ENCODE measurements around the gene PNP. TPM values are rescaled to one million over a fixed set of nuclear protein-coding genes. Genes with fewer than 3 reads are reported as not detected.
A peak's percentile ranks its signal among the peaks of the same experiment; 100 is the strongest.

Gene PNP
- total and polyA plus RNA-seq, 2 experiments from 2014 or later: 24.6 to 39.6 TPM

- Histone ChIP-seq H3K27me3 (replicated peaks; ENCODE audit: insufficient read depth) (no peaks in the 10 kb centered on the region), H3K9ac (peak overlapping the region; percentile 95), H3F3A (ENCODE audit: insufficient read depth) (peaks cover 22% of the 10 kb centered on the region), H4K20me1 (ENCODE audit: insufficient read depth) (no peaks in the 10 kb centered on the region), H3K4me2 (ENCODE audit: unreplicated experiment) (peak overlapping the region; percentile 96), H3K9me2 (ENCODE audit: insufficient read depth) (no peaks in the 10 kb centered on the region), H2AFZ (no peak overlapping the region), H3K4me1 (ENCODE audit: insufficient read depth) (peaks cover 28% of the 10 kb centered on the region), H3K4me3 (peak overlapping the region; percentile 88), H3K79me2 (ENCODE audit: insufficient read depth) (peaks cover 76% of the 10 kb centered on the region), H3K9me3 (ENCODE audit: low read depth) (no peaks in the 10 kb centered on the region), H3K27ac (peak overlapping the region; percentile 98), H3K36me3 (ENCODE audit: low read depth) (peaks cover 18% of the 10 kb centered on the region; the same call in 1 of the 2 replicates)
- in situ Hi-C loops (cut with MboI): no loop called here
- TF ChIP-seq EZH2 (IDR thresholded peaks at IDR 0.05; ENCODE audit: insufficient read depth, poor library complexity, severe bottlenecking) (no peak), EZH2phosphoT487 (IDR thresholded peaks at IDR 0.05; ENCODE audit: insufficient read depth, low read depth) (no peak)
- DNase-seq: no peak
- 82 to 85% methylated on average over 13 of the region's 13 CpGs for WGBS, 2 experiments (ENCODE audit: low coverage in 1 of 2, low lambda C conversion rate in 2 of 2, missing lambda C conversion rate in 2 of 2)
Observed at GRCh38 chr14:20456971-20457370, 12.2 kb upstream of the PNP start.

DNA sequence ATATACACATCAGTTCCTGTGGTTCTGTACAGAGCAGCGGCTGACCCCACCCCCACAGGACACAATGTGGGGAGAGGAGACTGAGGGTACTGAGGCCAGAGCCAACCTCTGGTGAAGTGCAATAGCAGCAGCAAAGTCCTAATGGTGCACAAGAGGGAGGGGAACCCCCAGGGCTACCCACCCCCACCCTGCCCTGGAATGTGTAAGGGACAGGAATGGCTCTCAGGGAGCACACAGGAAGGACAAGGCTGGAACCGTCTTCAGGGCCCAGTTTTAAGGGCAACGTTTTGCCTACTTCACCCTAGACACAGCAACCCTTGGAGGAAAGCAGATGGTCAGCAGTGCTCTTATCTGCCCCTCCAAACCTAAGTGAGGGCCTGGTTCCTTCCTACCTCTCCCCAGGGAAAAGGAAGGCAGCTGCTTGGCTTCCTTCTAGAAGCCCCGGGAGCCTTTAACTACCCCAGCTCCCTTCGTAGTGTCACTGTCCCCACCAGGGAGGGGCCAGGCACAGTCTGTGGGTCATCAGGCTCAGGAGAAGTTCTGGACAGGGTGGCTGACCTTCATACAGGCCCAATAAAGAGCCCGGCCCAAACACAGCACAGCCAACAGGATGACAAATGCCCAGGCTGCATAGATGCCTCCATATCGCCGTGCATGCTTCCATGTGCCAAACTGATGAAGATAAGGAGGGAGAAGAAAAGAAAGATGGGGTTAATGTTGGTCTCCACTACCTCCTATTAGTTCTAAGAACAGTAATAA is 11.0 kb upstream of the PNP start:
- Histone ChIP-seq H3K9me2 (ENCODE audit: insufficient read depth) (no peaks in the 10 kb centered on the region), H3K4me2 (ENCODE audit: unreplicated experiment) (no peak overlapping the region), H3K9ac (no peak overlapping the region), H2AFZ (no peak overlapping the region), H3K36me3 (ENCODE audit: low read depth) (peaks cover 18% of the 10 kb centered on the region; the same call in 1 of the 2 replicates), H3K27ac (no peak overlapping the region), H4K20me1 (ENCODE audit: insufficient read depth) (no peaks in the 10 kb centered on the region), H3K79me2 (ENCODE audit: insufficient read depth) (peaks cover 68% of the 10 kb centered on the region), H3F3A (ENCODE audit: insufficient read depth) (peaks cover 28% of the 10 kb centered on the region), H3K4me1 (ENCODE audit: insufficient read depth) (peaks cover 28% of the 10 kb centered on the region), H3K27me3 (replicated peaks; ENCODE audit: insufficient read depth) (no peaks in the 10 kb centered on the region), H3K9me3 (ENCODE audit: low read depth) (no peaks in the 10 kb centered on the region), H3K4me3 (no peak overlapping the region)
- DNase-seq: no peak
- in situ Hi-C loops (cut with MboI): no loop called here
- 57 to 59% methylated on average over 8 of the region's 8 CpGs for WGBS, 2 experiments (ENCODE audit: low coverage in 1 of 2, low lambda C conversion rate in 2 of 2, missing lambda C conversion rate in 2 of 2)
- no peak for TF ChIP-seq EZH2phosphoT487 (IDR thresholded peaks at IDR 0.05; ENCODE audit: insufficient read depth, low read depth)
- no peak for TF ChIP-seq EZH2 (IDR thresholded peaks at IDR 0.05; ENCODE audit: insufficient read depth, poor library complexity, severe bottlenecking)

GRCh38 chr14:20460458-20461224 is 8.6 kb upstream of the PNP start:
- TF ChIP-seq EZH2phosphoT487 (IDR thresholded peaks at IDR 0.05; ENCODE audit: insufficient read depth, low read depth) (no peak), EZH2 (IDR thresholded peaks at IDR 0.05; ENCODE audit: insufficient read depth, poor library complexity, severe bottlenecking) (no peak)
- Histone ChIP-seq H3K27ac (peak overlapping the region; percentile 68), H3K9me2 (ENCODE audit: insufficient read depth) (no peaks in the 10 kb centered on the region), H2AFZ (peak overlapping the region; percentile 43), H3K4me3 (peak overlapping the region; percentile 88), H3K9ac (peak overlapping the region; percentile 90), H4K20me1 (ENCODE audit: insufficient read depth) (no peaks in the 10 kb centered on the region), H3K79me2 (ENCODE audit: insufficient read depth) (peaks cover 54% of the 10 kb centered on the region), H3K27me3 (replicated peaks; ENCODE audit: insufficient read depth) (no peaks in the 10 kb centered on the region), H3K9me3 (ENCODE audit: low read depth) (no peaks in the 10 kb centered on the region), H3F3A (ENCODE audit: insufficient read depth) (peaks cover 28% of the 10 kb centered on the region), H3K4me2 (ENCODE audit: unreplicated experiment) (peak overlapping the region; percentile 85), H3K36me3 (ENCODE audit: low read depth) (peaks cover 18% of the 10 kb centered on the region; the same call in 1 of the 2 replicates), H3K4me1 (ENCODE audit: insufficient read depth) (peaks cover 22% of the 10 kb centered on the region)
- WGBS, 2 experiments (ENCODE audit: low coverage in 1 of 2, low lambda C conversion rate in 2 of 2, missing lambda C conversion rate in 2 of 2): 4% methylated on average over 20 to 31 of the region's 32 CpGs
- in situ Hi-C loops (cut with MboI): no loop called here
- peak; percentile 20 for DNase-seq

GRCh38 chr14:20461225-20462141 is 7.7 kb upstream of the PNP start, which contains the start of gene PIP4P1:
TSS of gene PIP4P1 (minus strand) at chr14:20461434. CDS start at chr14:20461325, 109 bp downstream.
- TF ChIP-seq EZH2phosphoT487 (IDR thresholded peaks at IDR 0.05; ENCODE audit: insufficient read depth, low read depth): no peak
- TF ChIP-seq EZH2 (IDR thresholded peaks at IDR 0.05; ENCODE audit: insufficient read depth, poor library complexity, severe bottlenecking): no peak
- peak; percentile 100 for DNase-seq
- Histone ChIP-seq H3K4me1 (ENCODE audit: insufficient read depth) (peaks cover 19% of the 10 kb centered on the region), H3K9me3 (ENCODE audit: low read depth) (no peaks in the 10 kb centered on the region), H3K4me2 (ENCODE audit: unreplicated experiment) (peak within 1 kb of the TSS; percentile 85), H3K27me3 (replicated peaks; ENCODE audit: insufficient read depth) (no peaks in the 10 kb centered on the region), H3K27ac (peak within 1 kb of the TSS; percentile 82), H4K20me1 (ENCODE audit: insufficient read depth) (no peaks in the 10 kb centered on the region), H3K36me3 (ENCODE audit: low read depth) (peaks cover 14% of the 10 kb centered on the region; the same call in 1 of the 2 replicates), H2AFZ (peak within 1 kb of the TSS; percentile 85), H3K9me2 (ENCODE audit: insufficient read depth) (no peaks in the 10 kb centered on the region), H3K79me2 (ENCODE audit: insufficient read depth) (peaks cover 46% of the 10 kb centered on the region), H3K9ac (peak within 1 kb of the TSS; percentile 90), H3F3A (ENCODE audit: insufficient read depth) (peaks cover 20% of the 10 kb centered on the region), H3K4me3 (peak within 1 kb of the TSS; percentile 88)
- in situ Hi-C loops (cut with MboI): no loop called here
- 1% methylated on average over 45 to 56 of the region's 67 CpGs for WGBS, 2 experiments (ENCODE audit: low coverage in 1 of 2, low lambda C conversion rate in 2 of 2, missing lambda C conversion rate in 2 of 2)
